Measurements from ENCODE around the gene ERCC6L2. TPM values are rescaled to one million over a fixed set of nuclear protein-coding genes. Genes with fewer than 3 reads are reported as not detected.

The ERCC6L2 gene
- total and polyA plus RNA-seq, 2 donors (not counting 1 experiment from before 2014, with no cell fraction given) = 10.1 to 52.0 TPM

GRCh38 chr9:95845751-95846150 is 29.7 kb upstream of the ERCC6L2 start:
- no peak overlapping the region for H3K4me2 ChIP-seq (replicated peaks; ENCODE audit: low read depth, low read length, poor library complexity, severe bottlenecking)
- no peaks in the 10 kb centered on the region for H3K27me3 ChIP-seq (replicated peaks in 1 of 4; ENCODE audit: control extremely low read depth in 1 of 4, control insufficient read depth in 3 of 4, insufficient read depth in 4 of 4, low read length in 3 of 4)
- H3K4me3 ChIP-seq (ENCODE audit: control extremely low read depth in 1 of 5, extremely low read depth in 1 of 5, insufficient read depth in 1 of 5, low read depth in 2 of 5, low read length in 4 of 5) = no peak overlapping the region
- H3K9me3 Mint-ChIP-seq (ENCODE audit: insufficient read depth) = no peaks in the 10 kb centered on the region
- H3K9me3 ChIP-seq (ENCODE audit: control extremely low read depth in 1 of 3, control insufficient read depth in 2 of 3, insufficient read depth in 1 of 3, low read length in 2 of 3) = peaks cover 0 to 7% (median 2%) of the 10 kb centered on the region in 3 donors
- no peak overlapping the region for H3K27ac Mint-ChIP-seq
- intact Hi-C loops (cut with micrococcal nuclease) = no loop called here
- POLR2A ChIA-PET = no interaction called here
- no peak overlapping the region for H2AFZ ChIP-seq (ENCODE audit: insufficient read depth, low read depth, low read length, poor library complexity, severe bottlenecking)
- H4K20me1 ChIP-seq (ENCODE audit: control insufficient read depth, insufficient read depth, low read length, poor library complexity, severe bottlenecking) = no peaks in the 10 kb centered on the region
- H3K4me1 ChIP-seq (ENCODE audit: control insufficient read depth in 2 of 2, insufficient read depth in 2 of 2, low read length in 2 of 2) = no peaks in the 10 kb centered on the region
- no peak for ATAC-seq (ENCODE audit: low read depth)
- no peaks in the 10 kb centered on the region for H3K4me1 Mint-ChIP-seq
- WGBS (ENCODE audit: insufficient coverage) = 80% methylated on average over 1 of the region's 1 CpG
- H3K4me3 Mint-ChIP-seq = no peak overlapping the region
- no peaks in the 10 kb centered on the region for H3K79me2 ChIP-seq (ENCODE audit: control insufficient read depth, insufficient read depth, low read length)
- H3K36me3 ChIP-seq (replicated peaks in 1 of 2; ENCODE audit: control extremely low read depth in 1 of 2, control insufficient read depth in 1 of 2, extremely low read depth in 1 of 2, insufficient read depth in 2 of 2, low read length in 1 of 2) = peaks cover 0 to 3% of the 10 kb centered on the region in 2 experiments
- no peak overlapping the region for H3K9ac ChIP-seq (ENCODE audit: low read length)
- no peaks in the 10 kb centered on the region for H3K27me3 Mint-ChIP-seq
- no peak for DNase-seq
- H3K27ac ChIP-seq (ENCODE audit: low read length in 2 of 2) = no peak overlapping the region
- no peak for TF ChIP-seq EZH2 (IDR thresholded peaks at IDR 0.05; ENCODE audit: borderline replicate concordance, insufficient read depth, low read depth, low read length, poor library complexity, severe bottlenecking)
- TF ChIP-seq CTCF (IDR thresholded peaks at IDR 0.05) = no peak
- CTCF ChIA-PET = no interaction called here

GRCh38 chr9:95848764-95849163 is 26.7 kb upstream of the ERCC6L2 start:
- Histone ChIP-seq H3K79me2 (ENCODE audit: control insufficient read depth, insufficient read depth, low read length) (no peaks in the 10 kb centered on the region), H3K9ac (ENCODE audit: low read length) (no peak overlapping the region), H2AFZ (ENCODE audit: insufficient read depth, low read depth, low read length, poor library complexity, severe bottlenecking) (no peak overlapping the region), H3K4me3 (ENCODE audit: control extremely low read depth in 1 of 5, extremely low read depth in 1 of 5, insufficient read depth in 1 of 5, low read depth in 2 of 5, low read length in 4 of 5) (no peak overlapping the region), H3K4me1 (ENCODE audit: control insufficient read depth in 2 of 2, insufficient read depth in 2 of 2, low read length in 2 of 2) (peaks cover 0 to 9% of the 10 kb centered on the region in 2 donors), H3K27ac (ENCODE audit: low read length in 2 of 2) (no peak overlapping the region), H3K27me3 (replicated peaks in 1 of 4; ENCODE audit: control extremely low read depth in 1 of 4, control insufficient read depth in 3 of 4, insufficient read depth in 4 of 4, low read length in 3 of 4) (no peaks in the 10 kb centered on the region), H3K9me3 (ENCODE audit: control extremely low read depth in 1 of 3, control insufficient read depth in 2 of 3, insufficient read depth in 1 of 3, low read length in 2 of 3) (peaks cover 0 to 7% (median 0%) of the 10 kb centered on the region in 3 donors), H3K36me3 (replicated peaks in 1 of 2; ENCODE audit: control extremely low read depth in 1 of 2, control insufficient read depth in 1 of 2, extremely low read depth in 1 of 2, insufficient read depth in 2 of 2, low read length in 1 of 2) (peaks cover 0 to 3% of the 10 kb centered on the region in 2 experiments), H3K4me2 (replicated peaks; ENCODE audit: low read depth, low read length, poor library complexity, severe bottlenecking) (no peak overlapping the region), H4K20me1 (ENCODE audit: control insufficient read depth, insufficient read depth, low read length, poor library complexity, severe bottlenecking) (no peaks in the 10 kb centered on the region)
- POLR2A ChIA-PET = no interaction called here
- ATAC-seq (ENCODE audit: low read depth) = no peak
- CTCF ChIA-PET = no interaction called here
- no peak overlapping the region for H3K27ac Mint-ChIP-seq
- H3K4me3 Mint-ChIP-seq = no peak overlapping the region
- TF ChIP-seq CTCF (IDR thresholded peaks at IDR 0.05) (no peak), EZH2 (IDR thresholded peaks at IDR 0.05; ENCODE audit: borderline replicate concordance, insufficient read depth, low read depth, low read length, poor library complexity, severe bottlenecking) (no peak)
- DNase-seq = no peak
- peaks cover 12% of the 10 kb centered on the region for H3K4me1 Mint-ChIP-seq
- intact Hi-C loops (cut with micrococcal nuclease) = no loop called here
- H3K9me3 Mint-ChIP-seq (ENCODE audit: insufficient read depth) = no peaks in the 10 kb centered on the region
- H3K27me3 Mint-ChIP-seq = no peaks in the 10 kb centered on the region

Measured in B cell (primary cell).